ENCODE data around the gene MYADML2. TPM values are rescaled to one million over a fixed set of nuclear protein-coding genes. Genes with fewer than 3 reads are reported as not detected.

The MYADML2 gene
- total and polyA plus RNA-seq, 2 of the 8 experiments (the other 6 are each of a cell fraction or from before 2014, with no cell fraction given): 0.26 to 0.47 TPM

- FAIRE-seq (no peak), DNase-seq (ENCODE audit: low read depth in 1 of 2, low spot score in 2 of 2) (no peak)
- no peak overlapping the region for H3K9ac ChIP-seq (replicated peaks in 1 of 4; ENCODE audit: extremely low read depth in 1 of 4, low read depth in 3 of 4, low read length in 3 of 4)
- no peak overlapping the region for H2AFZ ChIP-seq (ENCODE audit: low read length)
- no peaks in the 10 kb centered on the region for H3K79me1 ChIP-seq (ENCODE audit: low read depth, low read length)
- H3K27ac ChIP-seq (ENCODE audit: low read depth, low read length): no peak overlapping the region
- H2BK15ac ChIP-seq (ENCODE audit: low read length): 0 out of 2 replicates have a peak overlapping the region, but pooled peaks have one; percentile 29
- no peak overlapping the region for H3K4me2 ChIP-seq (ENCODE audit: insufficient read depth in 1 of 2, low read depth in 2 of 2, low read length in 2 of 2)
- H2BK12ac ChIP-seq (ENCODE audit: low read depth, low read length): 0 out of 2 replicates have a peak overlapping the region, but pooled peaks have one; percentile 17
- no peak overlapping the region for H3K4ac ChIP-seq (replicated peaks; ENCODE audit: insufficient read length, low read depth, low read length)
- H3K23me2 ChIP-seq (ENCODE audit: low read depth, low read length): no peaks in the 10 kb centered on the region; the same call in 1 of the 2 replicates
- H3K18ac ChIP-seq (ENCODE audit: extremely low read depth, low read length): no peak overlapping the region
- H4K20me1 ChIP-seq (replicated peaks in 1 of 2; ENCODE audit: control insufficient read depth in 1 of 2, insufficient read depth in 2 of 2, low read length in 2 of 2): peaks cover 0 to 3% of the 10 kb centered on the region in 2 experiments
- no peak overlapping the region for H2BK120ac ChIP-seq (replicated peaks; ENCODE audit: low read depth, low read length)
- peak overlapping the region; percentile 65; the same call in 1 of the 2 replicates for H2AK5ac ChIP-seq (ENCODE audit: low read depth, low read length)
- no peak overlapping the region for H2BK5ac ChIP-seq (ENCODE audit: low read depth, low read length)
- H3K79me2 ChIP-seq (ENCODE audit: control insufficient read depth in 1 of 2, insufficient read depth in 2 of 2, low read length in 2 of 2): no peaks in the 10 kb centered on the region; a peak in 1 of 4 replicates
- H4K8ac ChIP-seq (ENCODE audit: extremely low read depth, insufficient read depth, low read length): peak overlapping the region; percentile 60; the same call in 1 of the 2 replicates
- H2BK20ac ChIP-seq (ENCODE audit: low read length): no peak overlapping the region
- H3K4me1 ChIP-seq (replicated peaks in 1 of 4; ENCODE audit: control insufficient read depth in 3 of 4, insufficient read depth in 4 of 4, low read length in 3 of 4): peaks cover 0 to 14% (median 8%) of the 10 kb centered on the region in 4 experiments; a peak in 5 of 7 replicates
- peaks cover 0 to 5% (median 0%) of the 10 kb centered on the region in 4 experiments; a peak in 3 of 7 replicates for H3K27me3 ChIP-seq (replicated peaks in 1 of 4; ENCODE audit: control insufficient read depth in 3 of 4, extremely low read depth in 1 of 4, insufficient read depth in 3 of 4, low read length in 3 of 4)
- ChIA-PET CTCF (ENCODE audit: partially characterized antibody) (interaction anchor here (1.0 to 4.6 kb wide), 7 partner anchors 10 to 83 kb away, joined by 3 to 16 read pairs (median 4); partner anchors contain the start of genes CENPX, LRRC45, MAFG and NOTUM), POLR2A (ENCODE audit: partially characterized antibody) (interaction anchor here (14.6 kb wide), 1 partner anchor 15 kb away, joined by 150 read pairs; the partner anchor contains the start of gene MAFG)
- H3K23ac ChIP-seq (ENCODE audit: insufficient read length): no peak overlapping the region
- H3K14ac ChIP-seq (ENCODE audit: insufficient read length): no peak overlapping the region
- no peaks in the 10 kb centered on the region for H3K9me3 ChIP-seq (ENCODE audit: insufficient read depth in 2 of 2, low read depth in 1 of 2, low read length in 1 of 2)
- H4K5ac ChIP-seq (ENCODE audit: insufficient read length, low read depth, low read length): no peak overlapping the region
- H3K4me3 ChIP-seq (ENCODE audit: extremely low read depth in 1 of 4, insufficient read depth in 2 of 4, low read depth in 3 of 4, low read length in 4 of 4): no peak overlapping the region
- WGBS, 2 experiments (ENCODE audit: extremely low coverage in 1 of 2, insufficient coverage in 1 of 2, insufficient read length in 1 of 2, insufficient replicate concordance in 2 of 2, low coverage in 1 of 2, low lambda C conversion rate in 2 of 2, missing lambda C conversion rate in 1 of 2): 93% methylated on average over 19 of the region's 21 CpGs; no CpG with 5 or more reads in 1 of the 2 experiments
- H3K56ac ChIP-seq (replicated peaks; ENCODE audit: insufficient read length, low read depth, low read length): no peak overlapping the region
- H4K91ac ChIP-seq (replicated peaks; ENCODE audit: insufficient read length, low read length): peak overlapping the region; percentile 17
- peaks cover 0 to 7% (median 3%) of the 10 kb centered on the region in 4 experiments; a peak in 4 of 8 replicates for H3K36me3 ChIP-seq (ENCODE audit: control insufficient read depth in 2 of 4, insufficient read depth in 4 of 4, low read length in 3 of 4)
- no peak for TF ChIP-seq KDM4A (IDR thresholded peaks at IDR 0.05; ENCODE audit: low read depth, low read length, severe bottlenecking)
- no peak for TF ChIP-seq TAF1 (IDR thresholded peaks at IDR 0.05; ENCODE audit: low read depth, low read length)
- TF ChIP-seq NRF1 (IDR thresholded peaks at IDR 0.05; ENCODE audit: low read depth, low read length): no peak
- no peak for TF ChIP-seq HDAC6 (IDR thresholded peaks at IDR 0.05; ENCODE audit: low read depth, low read length)
- no peak for TF ChIP-seq EP300 (IDR thresholded peaks at IDR 0.05; ENCODE audit: borderline replicate concordance in 1 of 2, low read depth in 2 of 2, low read length in 2 of 2)
- no peak for TF ChIP-seq SIRT6 (IDR thresholded peaks at IDR 0.05; ENCODE audit: low read length)
- no peak for TF ChIP-seq RBBP5 (IDR thresholded peaks at IDR 0.05; ENCODE audit: borderline replicate concordance, low read depth, low read length)
- no peak for TF ChIP-seq BACH1 (IDR thresholded peaks at IDR 0.05; ENCODE audit: low read length)
- no peak for TF ChIP-seq ZNF274 (IDR thresholded peaks at IDR 0.05; ENCODE audit: borderline replicate concordance, extremely low read depth, low read length)
- no peak for TF ChIP-seq GTF2F1 (IDR thresholded peaks at IDR 0.05; ENCODE audit: borderline replicate concordance, low read depth, low read length)
- no peak for TF ChIP-seq BCL11A (IDR thresholded peaks at IDR 0.05; ENCODE audit: low read depth in 2 of 2, low read length in 2 of 2)
- no peak for TF ChIP-seq BRCA1 (IDR thresholded peaks at IDR 0.05; ENCODE audit: low read depth, low read length)
- no peak for TF ChIP-seq SP1 (IDR thresholded peaks at IDR 0.05; ENCODE audit: low read depth, low read length)
- TF ChIP-seq CEBPB (IDR thresholded peaks at IDR 0.05; ENCODE audit: low read depth, low read length): no peak
These were observed 7.1 kb downstream of the MYADML2 start for GRCh38 chr17:81939881-81940385.
